NK-92 (cell line): ENCODE data around the gene BFSP1.

Source experiments
- DNase-seq: peaks from one replicate; lab custom pipeline; 2025; ENCODE audit not compliant: unreplicated experiment; lab: John Stamatoyannopoulos, UW

The BFSP1 gene

GRCh38 chr20:17558154-17558940 is 27.2 kb upstream of the BFSP1 start:
- no peak for DNase-seq

GRCh38 chr20:17557675-17558006 is 26.5 kb upstream of the BFSP1 start:
- no peak for DNase-seq

GRCh38 chr20:17556837-17557674 is 25.9 kb upstream of the BFSP1 start:
- no peak for DNase-seq

- DNase-seq, result no peak
Measured at GRCh38 chr20:17555106-17555505, 23.9 kb upstream of the BFSP1 start.

GRCh38 chr20:17549131-17549530 is 18.0 kb upstream of the BFSP1 start:
- no peak for DNase-seq

- DNase-seq, result no peak
Measured at GRCh38 chr20:17545127-17545526, 13.9 kb upstream of the BFSP1 start.

GRCh38 chr20:17543531-17544131 is 12.5 kb upstream of the BFSP1 start:
- no peak for DNase-seq

- DNase-seq, result no peak
Measured at GRCh38 chr20:17542993-17543412, 11.8 kb upstream of the BFSP1 start.

GRCh38 chr20:17542481-17542880 is 11.3 kb upstream of the BFSP1 start:
- no peak for DNase-seq

- DNase-seq, result no peak
Measured at GRCh38 chr20:17541996-17542395, 10.8 kb upstream of the BFSP1 start.

GRCh38 chr20:17541596-17541995 is 10.4 kb upstream of the BFSP1 start:
- DNase-seq, result no peak

- DNase-seq, result no peak
Measured at GRCh38 chr20:17538517-17539170, 7.5 kb upstream of the BFSP1 start.

- DNase-seq, result no peak
Measured at GRCh38 chr20:17537959-17538358, 6.8 kb upstream of the BFSP1 start.

- no peak for DNase-seq
Measured at GRCh38 chr20:17536944-17537444, 5.8 kb upstream of the BFSP1 start.

- DNase-seq, result no peak
Measured at GRCh38 chr20:17534077-17534476, 2.9 kb upstream of the BFSP1 start.

- DNase-seq, result no peak
Measured at GRCh38 chr20:17533396-17533795, 2.2 kb upstream of the BFSP1 start.

- no peak for DNase-seq
Measured at GRCh38 chr20:17531665-17532025, 466 bp upstream of the BFSP1 start.

- DNase-seq, result no peak
Measured at GRCh38 chr20:17530153-17530552, 1.0 kb downstream of the BFSP1 start.

GRCh38 chr20:17529586-17529985 is 1.6 kb downstream of the BFSP1 start:
- DNase-seq, result no peak

GRCh38 chr20:17525650-17526049 is 5.5 kb downstream of the BFSP1 start:
- DNase-seq, result no peak

- no peak for DNase-seq
Measured at GRCh38 chr20:17525132-17525531, 6.0 kb downstream of the BFSP1 start.
